Coronary artery (tissue), 2 donors: ENCODE results near the gene FLT3LG.
"Not testable (repeated sequence)": the region's sequence is repeated elsewhere in the genome, so short reads cannot be mapped to it uniquely, and the experiment has no call there.

ENCODE experiments used
- DNase-seq: peaks from one replicate; pipeline ENCODE4 v3.0.0-alpha.2; 2017; ENCODE audit warnings: low spot score
- H3K27ac ChIP-seq, 2 donors: fragments of 200-600 bp; sonication (generic); one replicate each; pipeline ENCODE4 v1.5.1; 2016 to 2019
- H3K4me3 ChIP-seq: fragments of 200-600 bp; sonication (generic); 2 replicates; pipeline ENCODE4 v1.5.1; 2016; ENCODE audit warnings: mild to moderate bottlenecking, moderate library complexity
- TF ChIP-seq, protein P1 (sequence below): fragments of 200-600 bp; sonication (generic); IDR thresholded peaks from one replicate; pipeline ENCODE4 v1.5.1; 2019; ENCODE audit warnings: antibody characterized with exemption

Gene FLT3LG

DNA sequence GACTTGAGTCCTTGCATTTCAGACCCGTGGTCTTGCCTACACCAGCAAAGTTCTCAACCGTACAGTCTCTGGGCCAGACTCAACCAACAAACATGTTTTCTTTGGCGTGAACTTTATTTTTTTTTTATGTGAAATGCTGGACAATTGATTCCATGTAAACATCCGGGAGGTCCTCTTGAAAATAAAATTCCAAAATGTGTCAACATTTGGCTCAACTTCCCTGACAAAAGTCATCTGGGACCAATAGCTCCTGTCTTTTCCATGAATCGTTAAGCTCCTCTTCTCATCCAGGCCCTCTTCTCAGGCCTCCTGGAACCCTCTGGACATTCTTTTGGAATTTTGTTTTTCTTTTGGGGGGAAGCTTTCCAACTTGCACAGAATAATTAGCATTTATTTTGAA, 18.2 kb upstream of the FLT3LG start:
- peak overlapping the region in 1 of 2 donors; percentile 61 for H3K27ac ChIP-seq
- no peak for DNase-seq
- no peak overlapping the region for H3K4me3 ChIP-seq
- TF ChIP-seq, protein P1, sequence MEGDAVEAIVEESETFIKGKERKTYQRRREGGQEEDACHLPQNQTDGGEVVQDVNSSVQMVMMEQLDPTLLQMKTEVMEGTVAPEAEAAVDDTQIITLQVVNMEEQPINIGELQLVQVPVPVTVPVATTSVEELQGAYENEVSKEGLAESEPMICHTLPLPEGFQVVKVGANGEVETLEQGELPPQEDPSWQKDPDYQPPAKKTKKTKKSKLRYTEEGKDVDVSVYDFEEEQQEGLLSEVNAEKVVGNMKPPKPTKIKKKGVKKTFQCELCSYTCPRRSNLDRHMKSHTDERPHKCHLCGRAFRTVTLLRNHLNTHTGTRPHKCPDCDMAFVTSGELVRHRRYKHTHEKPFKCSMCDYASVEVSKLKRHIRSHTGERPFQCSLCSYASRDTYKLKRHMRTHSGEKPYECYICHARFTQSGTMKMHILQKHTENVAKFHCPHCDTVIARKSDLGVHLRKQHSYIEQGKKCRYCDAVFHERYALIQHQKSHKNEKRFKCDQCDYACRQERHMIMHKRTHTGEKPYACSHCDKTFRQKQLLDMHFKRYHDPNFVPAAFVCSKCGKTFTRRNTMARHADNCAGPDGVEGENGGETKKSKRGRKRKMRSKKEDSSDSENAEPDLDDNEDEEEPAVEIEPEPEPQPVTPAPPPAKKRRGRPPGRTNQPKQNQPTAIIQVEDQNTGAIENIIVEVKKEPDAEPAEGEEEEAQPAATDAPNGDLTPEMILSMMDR, result no peak

DNA sequence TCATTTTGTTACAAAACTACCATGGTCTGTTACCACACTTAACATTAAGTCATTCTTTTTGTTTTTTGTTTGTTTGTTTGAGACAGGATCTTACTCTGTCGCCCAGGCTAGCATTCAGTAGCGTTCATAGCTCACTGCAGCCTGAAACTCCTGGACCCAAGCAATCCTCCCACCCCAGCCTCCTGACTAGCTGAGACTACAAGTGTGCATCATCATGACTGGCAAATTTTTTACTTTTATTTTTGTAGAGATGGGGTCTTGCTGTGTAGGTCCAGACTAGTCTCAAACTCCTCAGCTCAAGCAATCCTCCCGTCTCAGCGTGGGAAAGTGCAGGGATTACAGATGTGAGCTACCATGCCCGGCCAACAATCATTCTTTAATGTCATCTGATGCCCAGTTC, 17.7 kb upstream of the FLT3LG start:
- H3K27ac ChIP-seq, result peak overlapping the region; percentile 14 to 61
- TF ChIP-seq, protein P1, result no peak
- no peak for DNase-seq
- H3K4me3 ChIP-seq, result no peak overlapping the region

DNA sequence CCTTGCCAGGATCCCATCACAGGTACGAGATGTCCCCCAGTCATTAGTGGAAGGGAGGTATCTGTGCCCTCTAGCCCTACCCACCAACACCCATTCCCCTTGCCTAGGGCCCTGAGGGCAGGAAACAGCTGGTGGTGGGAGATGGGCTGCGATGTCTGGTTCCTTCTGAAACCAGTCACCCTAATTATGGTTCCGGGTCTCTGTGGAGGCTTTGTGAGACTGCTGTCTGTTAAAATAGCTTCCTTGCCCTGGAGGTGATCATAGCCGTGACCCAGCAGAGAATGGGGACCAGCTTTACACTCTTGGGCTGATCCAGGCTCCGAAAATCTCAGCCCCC, 15.5 kb upstream of the FLT3LG start:
- Histone ChIP-seq H3K4me3 (no peak overlapping the region), H3K27ac (peak overlapping the region in 1 of 2 donors; percentile 78)
- no peak for DNase-seq
- TF ChIP-seq, protein P1, result no peak

DNA sequence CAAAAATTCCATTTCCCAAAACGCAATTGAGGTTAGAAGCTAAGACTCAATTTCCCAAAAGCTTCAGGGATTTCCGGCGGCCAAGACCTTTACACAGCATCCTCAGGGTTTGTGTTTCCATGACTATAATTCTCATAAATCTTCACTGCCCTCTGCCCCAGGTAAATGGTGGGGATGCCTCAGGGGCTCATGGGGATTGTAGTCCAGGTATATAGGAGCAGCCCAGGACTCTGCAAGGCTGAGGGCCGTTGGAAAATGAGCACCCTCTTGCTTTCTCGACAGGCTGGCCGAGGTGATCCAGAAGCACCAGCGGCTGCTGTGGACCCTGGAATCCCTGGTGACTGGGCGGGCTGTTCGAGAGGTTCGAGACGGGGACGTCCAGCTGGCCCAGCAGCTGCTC, 14.6 kb upstream of the FLT3LG start:
- Histone ChIP-seq H3K27ac (no peak overlapping the region), H3K4me3 (no peak overlapping the region)
- TF ChIP-seq, protein P1, result no peak
- DNase-seq, result no peak

DNA sequence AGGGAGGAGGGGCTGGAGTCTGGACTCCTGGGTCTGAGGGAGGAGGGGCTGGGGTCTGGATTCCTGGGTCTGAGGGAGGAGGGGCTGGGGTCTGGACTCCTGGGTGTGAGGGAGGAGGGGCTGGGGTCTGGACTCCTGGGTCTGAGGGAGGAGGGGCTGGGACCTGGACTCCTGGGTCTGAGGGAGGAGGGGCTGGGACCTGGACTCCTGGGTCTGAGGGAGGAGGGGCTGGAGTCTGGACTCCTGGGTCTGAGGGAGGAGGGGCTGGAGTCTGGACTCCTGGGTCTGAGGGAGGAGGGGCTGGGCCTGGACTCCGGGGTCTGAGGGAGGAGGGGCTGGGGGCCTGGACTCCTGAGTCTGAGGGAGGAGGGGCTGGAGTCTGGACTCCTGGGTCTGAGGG, 12.9 kb upstream of the FLT3LG start:
- not testable (repeated sequence) for H3K4me3 ChIP-seq, H3K27ac ChIP-seq, DNase-seq

DNA sequence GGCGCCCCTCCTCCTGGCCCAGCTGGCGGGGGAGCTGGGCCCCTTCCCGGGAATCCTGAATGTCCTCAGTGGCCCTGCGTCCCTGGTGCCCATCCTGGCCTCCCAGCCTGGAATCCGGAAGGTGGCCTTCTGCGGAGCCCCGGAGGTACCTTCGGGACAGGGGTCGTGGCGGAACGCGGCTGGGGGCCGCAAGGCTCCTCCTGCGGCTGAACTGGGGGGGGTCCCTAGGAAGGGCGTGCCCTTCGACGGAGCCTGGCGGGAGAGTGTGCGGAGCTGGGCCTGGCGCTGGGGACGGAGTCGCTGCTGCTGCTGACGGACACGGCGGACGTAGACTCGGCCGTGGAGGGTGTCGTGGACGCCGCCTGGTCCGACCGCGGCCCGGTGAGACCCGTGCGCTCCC, 12.4 kb upstream of the FLT3LG start:
- TF ChIP-seq, protein P1, result no peak
- no peak overlapping the region for H3K4me3 ChIP-seq
- DNase-seq, result no peak
- no peak overlapping the region for H3K27ac ChIP-seq

DNA sequence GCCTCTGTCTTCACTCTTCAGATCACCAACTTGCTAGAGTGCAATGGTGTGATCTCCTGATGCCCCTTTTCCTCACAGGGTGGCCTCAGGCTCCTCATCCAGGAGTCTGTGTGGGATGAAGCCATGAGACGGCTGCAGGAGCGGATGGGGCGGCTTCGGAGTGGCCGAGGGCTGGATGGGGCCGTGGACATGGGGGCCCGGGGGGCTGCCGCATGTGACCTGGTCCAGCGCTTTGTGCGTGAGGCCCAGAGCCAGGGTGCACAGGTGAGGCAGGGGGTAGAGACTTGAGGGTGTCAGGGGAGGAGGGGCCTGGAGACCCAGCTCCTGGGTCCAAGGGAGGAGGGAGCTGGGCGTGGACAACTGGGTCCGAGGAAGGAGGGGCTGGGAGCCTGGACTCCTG, 11.5 kb upstream of the FLT3LG start:
- no peak for DNase-seq
- TF ChIP-seq, protein P1, result no peak
- no peak overlapping the region for H3K27ac ChIP-seq
- H3K4me3 ChIP-seq, result no peak overlapping the region
